Mucosa of descending colon (tissue), 3 donors: ENCODE results near the gene MYRIP. TPM values are rescaled to one million over a fixed set of nuclear protein-coding genes. Genes with fewer than 3 reads are reported as not detected.
A peak's percentile ranks its signal among the peaks of the same experiment; 100 is the strongest.
"Not testable (repeated sequence)": the region's sequence is repeated elsewhere in the genome, so short reads cannot be mapped to it uniquely, and the experiment has no call there.

Experiments
- ATAC-seq: fragments of 200-7000 bp; cut with Tn5 transposase; one replicate; pipeline ENCODE4 v1.9.1; 2020; ENCODE audit warnings: mild to moderate bottlenecking, moderate library complexity
- DNase-seq, 3 donors: peaks; one replicate each; pipeline ENCODE4 v3.0.0-alpha.2; 2020
- H3K36me3 ChIP-seq: fragments of 200-600 bp; one replicate; pipeline ENCODE4 v1.8.0; 2021; ENCODE audit warnings: low read depth, mild to moderate bottlenecking
- H3K4me1 ChIP-seq: fragments of 200-600 bp; one replicate; pipeline ENCODE4 v1.8.0; 2021; ENCODE audit warnings: low read depth, mild to moderate bottlenecking
- H3K4me3 ChIP-seq: fragments of 200-600 bp; one replicate; pipeline ENCODE4 v1.8.0; 2021; ENCODE audit warnings: mild to moderate bottlenecking
- H3K9me3 ChIP-seq: fragments of 200-600 bp; one replicate; pipeline ENCODE4 v1.8.0; 2021; ENCODE audit warnings: mild to moderate bottlenecking
- intact Hi-C, 2 donors: fragments of 100-400 bp; cut with DNase I in 1 of 2; cut with micrococcal nuclease in 1 of 2; formaldehyde crosslinking; loops; one replicate each; pipeline versions ENCODE4 v1.11.0 to v1.11.1; 2022; cut with DNase I, micrococcal nuclease
- total RNA-seq, 3 donors: library from RNA; stranded (reverse); fragmentation: NEBNext Ultra II Directional in 2 of 3; extraction: Animal tissue kit (Norgen Biotek cat#: 25700) in 2 of 3; gene quantifications; one replicate each; pipeline versions ENCODE4 v1.2.1 to v1.2.4, GENCODE V29; 2021 to 2023
- TF ChIP-seq, protein P1 (sequence below): fragments of 200-600 bp; IDR thresholded peaks from one replicate; pipeline ENCODE4 v1.8.0; 2022; ENCODE audit warnings: antibody characterized with exemption, mild to moderate bottlenecking
- donor health status: DM: no; HTN: no; CAD: no; lungs with moderate emphysema.
- donor health status: DM: no; HTN: no; CAD: no.
- donor health status: DM: no; HTN: yes; CAD: no.

The MYRIP gene
- total RNA-seq, 3 donors from 2014 or later: 7.2 to 11.2 (median 9.9) TPM

DNA sequence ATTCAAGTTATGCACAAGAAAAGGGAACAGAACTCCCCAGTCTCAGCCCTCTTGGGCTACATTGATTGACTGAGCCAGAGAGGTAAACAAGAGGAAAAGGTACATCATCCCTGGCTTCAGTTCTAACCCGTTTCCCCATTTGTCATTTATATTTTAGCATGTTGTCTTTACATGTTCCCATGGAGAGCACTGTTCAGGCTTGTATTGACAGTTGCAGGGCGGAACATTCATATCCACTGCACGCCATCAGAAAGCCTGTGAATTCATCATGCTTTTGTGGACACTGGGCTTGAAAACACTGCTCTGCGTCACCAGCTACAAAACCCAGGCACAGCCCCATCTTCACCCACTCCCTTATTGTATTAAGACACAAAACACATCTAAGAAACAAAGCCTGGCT, 259.2 kb downstream of the MYRIP start:
- Histone ChIP-seq H3K9me3 (no peaks in the 10 kb centered on the region), H3K4me1 (peaks cover 5% of the 10 kb centered on the region), H3K4me3 (no peak overlapping the region), H3K36me3 (no peaks in the 10 kb centered on the region)
- intact Hi-C loops: no loop called here
- no peak for DNase-seq
- TF ChIP-seq, protein P1, sequence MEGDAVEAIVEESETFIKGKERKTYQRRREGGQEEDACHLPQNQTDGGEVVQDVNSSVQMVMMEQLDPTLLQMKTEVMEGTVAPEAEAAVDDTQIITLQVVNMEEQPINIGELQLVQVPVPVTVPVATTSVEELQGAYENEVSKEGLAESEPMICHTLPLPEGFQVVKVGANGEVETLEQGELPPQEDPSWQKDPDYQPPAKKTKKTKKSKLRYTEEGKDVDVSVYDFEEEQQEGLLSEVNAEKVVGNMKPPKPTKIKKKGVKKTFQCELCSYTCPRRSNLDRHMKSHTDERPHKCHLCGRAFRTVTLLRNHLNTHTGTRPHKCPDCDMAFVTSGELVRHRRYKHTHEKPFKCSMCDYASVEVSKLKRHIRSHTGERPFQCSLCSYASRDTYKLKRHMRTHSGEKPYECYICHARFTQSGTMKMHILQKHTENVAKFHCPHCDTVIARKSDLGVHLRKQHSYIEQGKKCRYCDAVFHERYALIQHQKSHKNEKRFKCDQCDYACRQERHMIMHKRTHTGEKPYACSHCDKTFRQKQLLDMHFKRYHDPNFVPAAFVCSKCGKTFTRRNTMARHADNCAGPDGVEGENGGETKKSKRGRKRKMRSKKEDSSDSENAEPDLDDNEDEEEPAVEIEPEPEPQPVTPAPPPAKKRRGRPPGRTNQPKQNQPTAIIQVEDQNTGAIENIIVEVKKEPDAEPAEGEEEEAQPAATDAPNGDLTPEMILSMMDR: no peak
- ATAC-seq: no peak

DNA sequence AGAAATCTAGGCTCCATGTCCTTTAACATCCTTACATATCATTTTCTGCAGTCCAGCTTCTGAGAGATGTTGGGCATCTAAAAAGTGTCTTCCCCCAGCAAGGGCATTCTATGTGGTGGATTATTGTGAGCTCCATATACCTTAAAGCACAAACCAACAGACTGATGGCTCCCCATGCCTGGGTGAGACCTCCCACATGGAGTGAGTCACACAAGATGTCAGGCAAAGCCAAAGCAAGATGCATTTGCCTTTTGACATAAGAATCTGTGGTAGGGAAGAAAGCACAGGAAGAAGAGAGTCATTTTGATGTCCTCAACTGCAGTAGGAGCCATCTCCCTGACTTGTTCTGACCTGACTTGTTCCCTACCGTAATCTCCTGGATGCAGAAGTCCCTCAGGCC, 261.4 kb downstream of the MYRIP start:
- H3K4me1 ChIP-seq: peaks cover 5% of the 10 kb centered on the region
- H3K36me3 ChIP-seq: no peaks in the 10 kb centered on the region
- intact Hi-C loops: no loop called here
- no peak for ATAC-seq
- no peaks in the 10 kb centered on the region for H3K9me3 ChIP-seq
- no peak overlapping the region for H3K4me3 ChIP-seq
- TF ChIP-seq, protein P1: no peak
- no peak for DNase-seq

DNA sequence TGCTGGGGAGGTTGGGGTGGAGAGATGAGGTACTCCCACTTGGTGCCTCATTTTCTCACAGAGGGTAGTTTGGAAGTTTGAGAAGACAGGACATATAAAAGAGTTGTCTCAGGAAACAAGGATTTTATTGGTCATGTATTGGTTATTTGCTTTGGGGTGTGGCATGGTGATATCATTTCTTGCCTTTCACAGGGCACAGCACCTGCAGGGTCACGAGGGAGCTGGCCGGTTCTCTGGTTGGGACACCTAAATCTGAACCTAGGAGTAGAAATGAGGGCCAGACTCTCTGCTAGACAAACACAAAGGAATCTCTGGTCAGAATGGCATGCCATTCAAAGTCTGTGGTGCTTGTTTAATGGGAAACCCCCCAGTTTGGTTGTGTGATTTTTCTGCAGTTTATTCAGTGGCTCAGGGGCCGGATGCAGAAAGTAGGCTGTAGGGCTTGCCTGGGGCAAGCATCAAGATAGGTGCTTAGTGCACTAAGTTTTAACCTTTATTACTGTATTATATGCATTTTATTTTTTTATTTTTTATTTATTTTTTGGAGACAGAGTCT, 262.4 kb downstream of the MYRIP start:
- H3K36me3 ChIP-seq: no peaks in the 10 kb centered on the region
- TF ChIP-seq, protein P1: no peak
- no peaks in the 10 kb centered on the region for H3K9me3 ChIP-seq
- DNase-seq: peak in 2 of 3 donors; percentile 52 to 55
- peaks cover 5% of the 10 kb centered on the region for H3K4me1 ChIP-seq
- ATAC-seq: peak; percentile 88
- no peak overlapping the region for H3K4me3 ChIP-seq
- intact Hi-C loops: no loop called here

DNA sequence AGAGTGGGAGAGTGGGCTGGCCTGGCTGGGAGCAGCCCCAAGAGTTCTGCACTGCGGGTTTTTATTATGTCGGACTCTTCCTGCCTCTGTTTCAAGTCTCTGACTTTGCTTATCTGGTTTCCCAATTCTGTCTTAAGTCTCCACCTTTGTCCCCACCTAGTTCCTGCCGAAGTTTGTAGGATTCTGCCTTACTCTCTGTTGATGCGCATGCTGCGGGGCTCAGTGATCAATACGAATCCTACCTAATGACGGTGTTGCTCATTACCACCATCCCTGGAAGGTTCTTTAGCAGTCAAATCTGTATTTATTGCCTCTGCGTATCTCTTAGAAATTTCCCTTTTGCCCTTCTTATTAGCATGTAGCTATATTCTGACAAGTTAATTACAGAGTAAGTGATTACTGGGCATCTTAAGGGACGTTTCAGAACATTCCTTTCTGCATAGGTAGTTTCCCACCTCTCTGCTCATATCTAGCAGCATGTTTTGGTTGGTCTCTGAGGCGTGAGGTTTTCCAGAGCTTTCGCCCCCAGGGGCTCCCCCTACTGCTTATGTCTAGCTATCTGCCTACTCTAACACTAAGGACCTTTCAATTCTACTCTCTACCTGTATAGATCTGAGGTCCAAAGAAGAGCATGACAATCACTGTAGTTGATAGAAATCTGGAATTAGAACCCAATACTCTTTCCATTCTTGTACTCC, 264.1 kb downstream of the MYRIP start:
- DNase-seq: no peak
- H3K36me3 ChIP-seq: no peaks in the 10 kb centered on the region
- no peak overlapping the region for H3K4me3 ChIP-seq
- H3K9me3 ChIP-seq: no peaks in the 10 kb centered on the region
- peaks cover 5% of the 10 kb centered on the region for H3K4me1 ChIP-seq
- ATAC-seq: no peak
- TF ChIP-seq, protein P1: no peak
- intact Hi-C loops: no loop called here

DNA sequence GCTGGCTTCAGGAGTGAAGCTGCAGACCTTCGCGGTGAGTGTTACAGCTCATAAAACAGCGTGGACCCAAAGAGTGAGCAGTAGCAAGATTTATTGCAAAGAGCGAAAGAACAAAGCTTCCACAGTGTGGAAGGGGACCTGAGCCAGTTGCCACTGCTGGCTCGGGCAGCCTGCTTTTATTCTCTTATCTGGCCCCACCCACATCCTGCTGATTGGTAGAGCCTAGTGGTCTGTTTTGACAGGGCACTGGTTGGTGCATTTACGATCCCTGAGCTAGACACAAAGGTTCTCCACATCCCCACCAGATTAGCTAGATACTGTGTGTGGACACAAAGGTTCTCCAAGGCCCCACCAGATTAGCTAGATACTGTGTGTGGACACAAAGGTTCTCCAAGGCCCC, 267.7 kb downstream of the MYRIP start:
- H3K4me3 ChIP-seq, ATAC-seq, intact Hi-C loops: not testable (repeated sequence)

DNA sequence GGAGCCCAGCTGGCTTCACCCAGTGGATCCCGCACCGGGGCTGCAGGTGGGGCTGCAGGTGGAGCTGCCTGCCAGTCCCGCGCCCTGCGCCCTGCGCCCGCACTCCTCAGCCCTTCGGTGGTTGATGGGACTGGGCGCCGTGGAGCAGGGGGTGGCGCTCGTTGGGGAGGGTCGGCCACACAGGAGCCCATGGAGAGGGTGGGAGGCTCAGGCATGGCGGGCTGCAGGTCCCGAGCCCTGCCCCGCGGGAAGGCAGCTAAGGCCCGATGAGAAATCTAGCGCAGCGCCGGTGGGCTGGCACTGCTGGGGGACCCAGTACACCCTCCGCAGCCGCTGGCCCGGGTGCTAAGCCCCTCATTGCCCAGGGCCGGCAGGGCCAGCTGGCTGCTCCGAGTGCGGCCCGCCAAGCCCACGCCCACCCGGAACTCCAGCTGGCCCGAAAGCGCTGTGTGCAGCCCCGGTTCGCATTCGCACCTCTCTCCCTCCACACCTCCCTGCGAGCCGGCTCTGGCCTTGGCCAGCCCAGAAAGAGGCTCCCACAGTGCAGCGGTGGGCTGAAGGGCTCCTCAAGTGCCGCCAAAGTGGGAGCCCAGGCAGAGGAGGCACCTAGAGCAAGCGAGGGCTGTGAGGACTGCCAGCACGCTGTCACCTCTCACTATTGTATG, 268.6 kb downstream of the MYRIP start:
- H3K9me3 ChIP-seq, DNase-seq, H3K4me3 ChIP-seq, ATAC-seq, H3K36me3 ChIP-seq, intact Hi-C loops, H3K4me1 ChIP-seq: not testable (repeated sequence)

More for the DNA sequence above, 267.7 kb downstream of the MYRIP start:
- not testable (repeated sequence) for H3K9me3 ChIP-seq, DNase-seq, H3K4me1 ChIP-seq, H3K36me3 ChIP-seq
